Astrocyte (in vitro differentiated cells and primary cell): ENCODE results near the gene BCL7A. TPM values are rescaled to one million over a fixed set of nuclear protein-coding genes. Genes with fewer than 3 reads are reported as not detected.

Source experiments
- DNase-seq: peaks from one replicate; pipeline ENCODE4 v3.0.0-alpha.2; 2010; ENCODE audit warnings: low read depth
- FAIRE-seq: peaks from 2 replicates; lab custom pipeline; 2011; peaks lifted over from hg19 to GRCh38; lab: Jason Lieb, UNC
- H2AFZ ChIP-seq: 2 replicates; pipeline ENCODE4 v1.6.0; 2012; ENCODE audit warnings: low read depth, low read length, inconsistent platforms
- H3K27ac ChIP-seq: 2 replicates; pipeline ENCODE4 v1.5.1; 2011; ENCODE audit warnings: low read depth, low read length, inconsistent platforms
- H3K27me3 ChIP-seq: 2 replicates; pipeline ENCODE4 v1.6.0; 2011; ENCODE audit warnings: low read length, inconsistent platforms; ENCODE audit not compliant: insufficient read depth
- H3K36me3 ChIP-seq: 2 replicates; pipeline ENCODE4 v1.5.1; 2011; ENCODE audit warnings: low read length, inconsistent platforms; ENCODE audit not compliant: insufficient read depth
- H3K4me1 ChIP-seq: 2 replicates; pipeline ENCODE4 v1.5.1; 2011; ENCODE audit warnings: low read length, inconsistent platforms; ENCODE audit not compliant: insufficient read depth
- H3K4me2 ChIP-seq: 2 replicates; pipeline ENCODE4 v1.6.0; 2012; ENCODE audit warnings: low read length, inconsistent platforms
- H3K4me3 ChIP-seq: 2 replicates; pipeline ENCODE4 v1.5.1; 2011; ENCODE audit warnings: low read depth, mild to moderate bottlenecking, low read length, inconsistent platforms; ENCODE audit not compliant: insufficient read depth
- H3K79me2 ChIP-seq: 2 replicates; pipeline ENCODE4 v1.6.0; 2012; ENCODE audit warnings: mild to moderate bottlenecking, low read length, inconsistent platforms; ENCODE audit not compliant: insufficient read depth
- H3K9ac ChIP-seq: 2 replicates; pipeline ENCODE4 v1.6.0; 2012; ENCODE audit warnings: mild to moderate bottlenecking, low read length, inconsistent platforms
- H3K9me3 ChIP-seq: 2 replicates; pipeline ENCODE4 v1.5.1; 2012; ENCODE audit warnings: low read depth, mild to moderate bottlenecking, low read length, inconsistent platforms; ENCODE audit not compliant: insufficient read depth
- H4K20me1 ChIP-seq: 2 replicates; pipeline ENCODE4 v1.6.0; 2012; ENCODE audit warnings: low read length, inconsistent platforms; ENCODE audit not compliant: insufficient read depth
- H3K27ac Mint-ChIP-seq: one replicate; pipeline ENCODE4 v1.8.0; 2021; ENCODE audit warnings: mild to moderate bottlenecking, mixed read lengths; ENCODE audit not compliant: unreplicated experiment
- H3K27me3 Mint-ChIP-seq: one replicate; pipeline ENCODE4 v1.8.0; 2021; ENCODE audit warnings: low read depth, mixed read lengths; ENCODE audit not compliant: unreplicated experiment
- H3K36me3 Mint-ChIP-seq: one replicate; pipeline ENCODE4 v1.8.0; 2021; ENCODE audit warnings: low read depth, mixed read lengths; ENCODE audit not compliant: unreplicated experiment
- H3K4me1 Mint-ChIP-seq: one replicate; pipeline ENCODE4 v1.8.0; 2021; ENCODE audit warnings: low read depth, mixed read lengths; ENCODE audit not compliant: unreplicated experiment
- H3K4me3 Mint-ChIP-seq: one replicate; pipeline ENCODE4 v1.8.0; 2021; ENCODE audit warnings: mild to moderate bottlenecking, moderate library complexity, mixed read lengths; ENCODE audit not compliant: unreplicated experiment
- H3K9me3 Mint-ChIP-seq: one replicate; pipeline ENCODE4 v1.8.0; 2021; ENCODE audit warnings: mild to moderate bottlenecking, mixed read lengths; ENCODE audit not compliant: unreplicated experiment
- CTCF ChIP-seq: IDR thresholded peaks from 2 replicates; pipeline ENCODE4 v1.5.1; 2011; ENCODE audit warnings: low read depth, mild to moderate bottlenecking, inconsistent platforms, low read length, moderate library complexity; ENCODE audit not compliant: insufficient read depth
- EZH2 ChIP-seq: IDR thresholded peaks from 2 replicates; pipeline ENCODE4 v1.6.1; 2012; ENCODE audit warnings: mild to moderate bottlenecking, low read length, inconsistent platforms; ENCODE audit not compliant: insufficient read depth
- total RNA-seq: library from RNA; stranded (reverse); gene quantifications from 2 replicates; pipeline ENCODE4 v1.2.1, GENCODE V29; 2021

BCL7A gene
- total RNA-seq, 1 donor from 2014 or later: 9.6 TPM

GRCh38 chr12:121996050-121996944 lies 25.4 kb upstream of the BCL7A start:
- no peak overlapping the region for H3K27ac Mint-ChIP-seq
- DNase-seq: no peak

GRCh38 chr12:121996945-121997612 lies 24.6 kb upstream of the BCL7A start:
- no peak overlapping the region for H2AFZ ChIP-seq
- no peak overlapping the region for H3K4me2 ChIP-seq
- Mint-ChIP-seq H3K4me1 (peaks cover under 1% of the 10 kb centered on the region), H3K9me3 (peaks cover 5% of the 10 kb centered on the region), H3K27me3 (no peaks in the 10 kb centered on the region), H3K4me3 (no peak overlapping the region), H3K27ac (no peak overlapping the region), H3K36me3 (no peaks in the 10 kb centered on the region)
- H3K36me3 ChIP-seq: no peaks in the 10 kb centered on the region
- no peak overlapping the region for H3K27ac ChIP-seq
- H3K4me1 ChIP-seq: peaks cover 5% of the 10 kb centered on the region
- DNase-seq (no peak), FAIRE-seq (no peak)
- no peak overlapping the region for H3K4me3 ChIP-seq
- no peaks in the 10 kb centered on the region for H3K9me3 ChIP-seq
- TF ChIP-seq EZH2: no peak
- TF ChIP-seq CTCF: no peak
- H3K9ac ChIP-seq: no peak overlapping the region
- H3K79me2 ChIP-seq: no peaks in the 10 kb centered on the region
- no peaks in the 10 kb centered on the region for H4K20me1 ChIP-seq
- no peaks in the 10 kb centered on the region for H3K27me3 ChIP-seq

More at GRCh38 chr12:121996050-121996944, 25.4 kb upstream of the BCL7A start:
- Histone ChIP-seq H3K9ac (no peak overlapping the region), H3K4me1 (peaks cover 13% of the 10 kb centered on the region), H3K4me2 (no peak overlapping the region), H2AFZ (no peak overlapping the region), H3K79me2 (no peaks in the 10 kb centered on the region), H3K27me3 (no peaks in the 10 kb centered on the region), H3K36me3 (no peaks in the 10 kb centered on the region), H4K20me1 (no peaks in the 10 kb centered on the region), H3K27ac (no peak overlapping the region), H3K9me3 (no peaks in the 10 kb centered on the region), H3K4me3 (no peak overlapping the region)
- peaks cover 3% of the 10 kb centered on the region for H3K4me1 Mint-ChIP-seq
- TF ChIP-seq CTCF (no peak), EZH2 (no peak)
- peaks cover 5% of the 10 kb centered on the region for H3K9me3 Mint-ChIP-seq
- H3K27me3 Mint-ChIP-seq: no peaks in the 10 kb centered on the region
- FAIRE-seq: no peak
- H3K4me3 Mint-ChIP-seq: peak overlapping the region; percentile 50
- H3K36me3 Mint-ChIP-seq: no peaks in the 10 kb centered on the region
